GM18873 (cell line): ENCODE data around the gene GPR132.
"Not testable (repeated sequence)": the region's sequence is repeated elsewhere in the genome, so short reads cannot be mapped to it uniquely, and the experiment has no call there.

Experiments
- ATAC-seq: cut with Tn5 transposase; IDR thresholded peaks from one replicate; pipeline ENCODE4 v1.9.1; 2021; ENCODE audit warnings: mild to moderate bottlenecking, moderate library complexity, moderate number of reproducible peaks; ENCODE audit not compliant: unreplicated experiment, low FRiP score

Gene GPR132

DNA sequence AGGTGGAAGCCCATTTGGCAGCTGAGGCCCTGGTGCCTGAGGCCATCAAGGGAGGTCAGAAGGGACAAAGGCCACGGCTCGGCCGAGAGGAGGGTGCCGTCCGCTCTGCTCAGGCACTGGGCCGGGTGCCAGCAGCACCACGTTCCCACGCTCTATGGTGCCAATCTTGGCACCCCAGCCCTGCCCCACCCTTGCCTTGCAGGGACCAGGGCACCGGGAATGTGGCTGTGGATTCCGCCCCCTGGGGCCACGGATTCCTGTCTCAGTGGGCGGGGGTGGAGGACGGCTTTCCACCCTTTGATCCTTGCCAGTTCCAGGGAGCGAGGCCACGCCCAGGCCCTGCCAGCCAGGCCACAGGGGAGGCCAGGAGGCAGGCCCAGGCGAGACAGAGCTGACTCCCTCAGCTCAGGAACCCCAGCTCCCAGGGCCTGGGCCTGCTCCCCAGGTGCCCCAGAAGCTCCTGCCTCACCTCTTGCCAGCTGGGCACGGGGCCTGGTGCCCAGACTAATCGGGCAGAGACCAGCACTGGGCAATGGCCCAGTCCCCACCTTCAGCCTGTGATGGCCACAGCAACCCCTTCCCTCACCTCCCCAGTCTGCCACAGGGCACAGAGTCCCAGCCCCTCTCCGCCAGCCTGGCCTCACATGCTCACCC, 26.4 kb upstream of the GPR132 start:
- no peak for ATAC-seq

DNA sequence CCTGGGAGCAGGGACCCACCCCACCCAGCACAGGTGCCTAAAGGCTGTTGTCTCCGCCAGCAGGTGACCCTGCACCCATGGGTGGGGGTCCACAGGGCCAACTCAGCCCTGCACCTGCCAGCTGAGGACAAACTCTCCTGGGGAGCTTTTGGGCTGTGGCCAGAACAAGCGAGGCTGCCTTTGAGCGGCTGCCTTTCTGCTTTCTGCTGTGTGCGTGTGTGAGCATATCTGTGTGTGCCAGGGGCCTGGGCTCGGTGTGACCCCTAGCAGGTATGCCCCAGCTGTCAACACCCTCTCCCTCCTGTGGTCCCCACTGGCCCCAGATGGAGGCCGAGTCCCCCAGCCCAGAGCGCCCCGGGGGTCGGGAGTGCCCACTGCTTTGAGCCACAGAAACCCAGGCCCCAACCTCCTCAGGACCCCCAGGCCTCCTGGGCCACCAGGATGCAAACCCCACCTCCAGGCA, 25.9 kb upstream of the GPR132 start:
- ATAC-seq: no peak

DNA sequence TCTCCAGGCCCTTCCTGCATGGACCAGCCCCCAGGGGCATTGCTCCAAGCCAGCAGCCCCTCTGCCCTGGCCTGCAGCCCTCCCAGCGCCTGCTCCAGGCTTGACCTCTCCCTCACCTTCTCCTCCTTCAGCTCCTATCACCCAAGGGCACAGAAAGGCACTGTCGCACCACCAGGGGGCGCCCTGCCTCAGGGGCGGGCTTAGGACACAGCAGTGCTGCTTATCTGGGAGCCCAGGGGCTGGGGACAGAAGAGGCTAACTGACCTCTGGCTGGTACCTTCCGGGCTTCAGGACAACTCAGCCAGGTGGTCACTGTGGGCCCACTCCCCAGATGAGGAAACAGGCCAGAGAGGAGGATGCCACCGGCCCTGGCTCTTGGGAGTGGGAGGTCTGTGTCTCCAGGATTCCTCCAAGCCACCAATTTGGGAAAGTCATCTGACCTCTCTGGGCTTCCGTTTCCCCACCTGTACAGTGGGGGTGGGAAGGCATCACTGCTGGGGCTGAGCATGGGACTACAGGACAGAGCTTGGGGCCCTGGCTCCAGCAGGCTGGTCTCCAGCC, 25.3 kb upstream of the GPR132 start:
- no peak for ATAC-seq

DNA sequence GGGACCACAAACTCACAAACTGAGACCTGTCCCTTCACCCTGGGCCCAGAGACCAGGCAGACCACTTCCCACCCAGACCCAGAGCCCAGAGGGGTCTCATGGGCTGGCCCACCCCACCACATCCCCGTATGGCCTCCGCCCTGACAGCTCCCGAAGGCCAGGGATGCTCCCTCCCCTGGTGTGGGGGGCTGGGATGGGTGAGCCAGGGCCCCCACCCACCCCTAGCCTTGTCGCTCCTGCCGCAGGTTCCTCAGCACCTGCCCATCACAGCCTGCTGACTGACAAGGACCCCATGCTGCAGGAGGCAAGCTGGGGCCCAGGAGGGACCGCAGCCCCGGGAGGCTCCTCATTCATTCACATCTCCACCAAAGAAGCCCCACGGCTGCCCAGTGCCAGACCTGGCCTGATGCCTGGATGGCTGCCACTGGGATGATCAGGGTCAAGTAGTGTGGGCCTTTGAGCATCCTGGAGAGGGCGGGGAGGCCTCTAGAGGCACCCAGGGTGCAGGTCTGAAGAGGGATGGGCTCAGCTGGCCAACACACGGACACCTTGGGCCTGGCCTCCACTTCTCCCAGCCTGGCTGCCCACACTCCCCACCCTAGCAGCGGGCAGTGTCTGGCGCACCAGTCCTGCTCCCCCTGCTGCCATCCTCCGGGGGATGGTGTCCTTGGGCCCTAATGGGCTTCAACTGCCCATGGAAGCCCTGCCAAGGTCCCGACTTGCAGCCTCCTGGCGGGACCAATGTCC, 24.7 kb upstream of the GPR132 start:
- no peak for ATAC-seq

DNA sequence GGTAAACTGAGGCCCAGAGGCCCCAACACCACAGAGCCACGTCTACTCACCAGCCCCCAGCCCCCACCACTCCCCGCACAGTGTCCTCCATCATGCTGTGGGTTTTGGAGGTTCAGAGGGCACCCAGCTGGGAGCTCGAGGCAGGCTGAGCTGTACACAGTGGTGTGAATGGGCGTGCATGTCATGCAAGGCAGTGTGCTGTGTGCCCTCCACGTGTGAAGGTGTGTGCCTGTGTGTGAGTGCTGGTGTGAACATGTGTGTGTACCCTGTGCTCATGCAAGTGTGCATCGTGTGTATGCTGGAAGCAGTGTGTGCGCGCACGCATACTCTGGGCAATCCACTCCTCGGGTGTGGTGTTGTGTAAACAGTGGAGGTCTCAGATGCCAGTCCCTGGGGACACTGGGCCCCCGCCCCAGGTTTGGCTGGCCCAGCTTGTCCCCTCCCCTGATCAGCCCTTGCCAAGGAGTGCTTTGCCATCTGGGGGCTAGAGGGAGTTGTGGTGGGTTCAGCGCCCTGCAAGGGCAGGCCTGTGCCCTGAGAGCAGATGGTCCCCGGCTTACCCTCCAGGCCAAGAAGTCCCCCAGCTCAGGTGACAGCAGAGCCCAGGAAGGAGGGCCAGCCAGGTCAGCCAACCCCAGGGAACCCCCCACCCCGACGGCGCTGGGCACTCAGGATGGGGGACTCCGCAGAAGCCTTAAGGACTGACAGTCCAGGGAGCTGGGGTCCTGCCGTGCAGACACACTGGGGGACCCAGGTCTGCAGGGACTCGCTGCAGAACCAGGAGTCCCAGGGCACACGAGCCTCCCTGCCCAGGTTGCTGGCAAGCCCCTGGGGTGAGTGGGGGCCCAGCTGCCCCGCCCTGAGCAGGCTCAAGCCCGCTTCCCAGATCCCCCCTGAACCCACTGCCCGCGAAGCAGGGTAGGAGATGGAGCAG, 23.8 kb upstream of the GPR132 start:
- ATAC-seq: no peak

DNA sequence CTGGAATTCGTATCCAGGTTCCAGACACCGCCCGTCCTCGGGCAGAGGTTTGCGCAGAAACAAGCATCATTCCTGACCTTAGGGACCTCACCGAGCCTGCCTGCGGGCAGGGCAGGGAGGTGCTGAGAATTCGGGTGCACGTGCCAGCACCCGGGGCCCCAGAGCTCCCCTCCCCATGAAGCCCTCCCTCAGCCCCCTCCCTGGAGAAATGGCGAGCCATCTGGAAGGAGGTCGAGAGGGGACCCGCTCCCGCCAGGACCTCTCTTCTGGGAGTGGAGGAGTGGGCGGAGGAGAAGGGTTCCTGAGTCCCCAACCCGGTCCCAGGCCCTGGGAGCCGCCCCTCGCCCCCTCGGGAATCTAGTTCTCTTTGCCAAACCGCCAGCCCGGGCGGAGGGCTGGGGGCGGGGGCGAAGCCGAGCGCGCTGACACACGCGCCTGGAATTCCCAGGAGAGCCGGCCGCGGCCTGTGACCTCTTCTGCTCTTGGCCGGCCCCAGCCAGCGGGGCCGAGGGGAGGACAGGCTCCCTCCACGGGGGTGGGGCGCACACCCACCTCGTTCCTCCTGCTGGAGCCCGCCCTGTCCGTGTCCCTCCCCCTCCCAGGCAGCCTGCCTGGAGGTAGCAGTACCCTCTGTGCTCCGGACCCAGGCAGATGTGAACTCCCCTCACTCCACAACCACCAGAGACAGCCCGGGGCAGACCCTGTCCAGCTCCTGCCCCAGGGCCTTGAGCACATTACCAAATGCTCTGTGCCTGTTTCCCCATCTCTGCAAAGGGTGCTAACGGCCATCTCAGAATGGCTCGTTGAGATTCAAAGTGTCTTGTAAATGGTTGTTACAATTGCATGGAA, 23.0 kb upstream of the GPR132 start:
- ATAC-seq: no peak

DNA sequence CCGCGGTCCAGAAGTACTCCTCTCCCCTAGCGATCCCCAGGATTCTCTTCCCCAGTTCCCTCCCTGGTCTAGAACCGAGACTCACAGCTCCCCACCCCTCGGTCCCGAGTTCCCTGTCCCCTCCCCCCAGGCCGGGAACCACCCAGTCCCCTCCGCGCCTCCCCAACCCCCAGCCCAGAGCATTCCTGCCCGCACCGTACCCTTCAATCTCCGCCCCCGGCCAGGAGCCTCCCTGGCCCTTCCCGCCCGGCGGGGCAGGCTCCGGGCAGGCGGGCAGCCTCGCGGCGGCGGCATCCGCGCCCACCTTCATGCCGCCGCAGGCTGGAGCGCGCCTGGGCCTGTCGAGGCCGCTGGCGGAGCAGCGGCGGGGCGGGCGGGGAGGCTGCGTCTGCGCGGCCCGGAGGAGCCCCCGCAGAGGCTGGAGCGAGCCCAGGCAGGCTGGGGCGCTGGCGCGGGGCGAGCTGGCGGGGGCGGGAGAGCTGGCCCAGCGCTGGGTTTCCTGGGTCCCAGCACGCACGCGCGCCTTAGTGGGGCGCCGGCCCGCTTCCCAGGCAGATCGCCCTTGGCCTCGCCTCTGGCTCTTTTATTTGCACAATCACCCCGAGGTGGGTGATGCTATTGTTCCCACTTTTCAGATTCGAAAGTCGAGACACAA, 22.2 kb upstream of the GPR132 start:
- no peak for ATAC-seq

DNA sequence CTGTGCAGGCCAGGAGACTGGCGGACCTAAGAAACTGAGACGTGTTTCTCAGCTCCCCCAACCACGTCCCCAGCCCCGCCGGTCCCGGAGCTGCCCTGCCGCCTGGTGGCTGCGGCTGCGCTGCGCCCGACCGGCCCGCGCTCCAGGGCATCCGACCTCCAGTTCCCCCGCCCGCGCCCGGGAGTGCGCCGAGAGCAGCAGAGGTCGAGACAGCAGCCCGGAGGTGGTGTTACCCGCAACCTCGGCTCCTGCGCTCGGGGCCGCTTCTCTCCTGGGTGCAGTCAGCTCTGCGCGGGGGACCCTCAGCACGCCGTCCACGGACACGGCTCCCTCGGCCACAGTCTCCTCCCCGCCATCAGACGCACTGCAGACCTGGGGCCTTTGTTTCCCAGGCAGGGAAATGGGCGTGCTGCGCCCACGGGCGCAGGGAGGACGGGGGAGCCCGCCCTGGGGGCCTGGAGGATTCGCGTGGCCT, 21.6 kb upstream of the GPR132 start:
- ATAC-seq: peak; percentile 64

DNA sequence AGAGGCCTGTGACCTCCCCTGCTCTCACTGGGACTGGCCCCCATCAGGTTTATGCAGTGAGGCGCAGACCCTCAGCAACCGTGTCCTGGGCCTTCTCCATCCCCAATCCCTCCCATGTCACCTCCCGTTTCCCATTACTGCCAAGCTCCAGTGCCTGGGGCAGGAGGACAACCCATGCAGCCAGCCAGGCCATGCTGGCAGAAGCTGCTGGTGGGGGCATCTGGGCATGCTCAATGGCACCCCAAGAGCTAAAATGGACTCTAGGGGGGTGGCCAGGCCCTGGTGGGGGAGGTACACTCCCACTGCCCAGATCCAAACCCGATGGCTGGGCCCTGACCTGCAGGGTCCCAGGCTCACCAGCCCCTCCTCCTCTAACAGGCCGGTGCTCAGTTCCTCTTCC, 20.5 kb upstream of the GPR132 start:
- no peak for ATAC-seq

DNA sequence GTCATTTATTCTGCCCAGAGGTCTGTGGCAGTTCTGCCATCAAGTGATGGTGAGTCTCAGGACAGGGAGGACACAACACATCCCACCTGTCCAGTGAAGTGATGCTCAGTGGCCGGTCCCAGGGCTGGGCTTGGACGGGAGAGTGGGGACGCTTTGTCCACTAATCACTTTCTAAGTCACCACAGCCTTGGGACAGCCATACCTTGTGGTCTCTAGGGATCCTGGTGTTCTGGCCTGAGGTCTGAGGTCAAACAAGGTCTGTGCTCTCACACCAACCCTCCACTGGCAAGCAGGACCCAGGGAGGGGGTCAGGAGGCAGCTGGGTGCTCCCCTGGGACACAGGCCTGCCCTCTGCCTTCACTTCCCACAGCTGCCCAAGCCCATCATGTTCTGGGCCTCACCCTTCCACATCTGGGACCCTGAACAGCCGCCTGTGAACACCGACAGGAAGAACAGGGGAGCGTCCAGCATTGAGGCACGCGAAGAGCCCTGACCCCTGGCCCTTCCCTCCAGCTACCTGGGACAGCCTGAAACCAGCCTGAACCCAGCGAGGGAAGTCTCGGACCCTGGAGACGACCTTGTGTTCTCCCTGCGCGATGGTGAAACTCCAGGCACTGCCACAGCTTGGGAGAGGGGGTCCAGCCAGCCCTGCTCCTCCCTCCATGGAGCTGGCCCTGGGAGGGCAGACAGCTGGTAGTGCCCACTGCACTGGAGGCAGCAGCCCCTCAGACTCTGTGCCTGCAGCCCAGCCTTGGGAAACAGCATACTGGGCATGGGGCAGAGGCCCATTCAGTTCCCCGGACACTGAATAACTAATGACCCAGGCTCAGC, 19.7 kb upstream of the GPR132 start:
- no peak for ATAC-seq

DNA sequence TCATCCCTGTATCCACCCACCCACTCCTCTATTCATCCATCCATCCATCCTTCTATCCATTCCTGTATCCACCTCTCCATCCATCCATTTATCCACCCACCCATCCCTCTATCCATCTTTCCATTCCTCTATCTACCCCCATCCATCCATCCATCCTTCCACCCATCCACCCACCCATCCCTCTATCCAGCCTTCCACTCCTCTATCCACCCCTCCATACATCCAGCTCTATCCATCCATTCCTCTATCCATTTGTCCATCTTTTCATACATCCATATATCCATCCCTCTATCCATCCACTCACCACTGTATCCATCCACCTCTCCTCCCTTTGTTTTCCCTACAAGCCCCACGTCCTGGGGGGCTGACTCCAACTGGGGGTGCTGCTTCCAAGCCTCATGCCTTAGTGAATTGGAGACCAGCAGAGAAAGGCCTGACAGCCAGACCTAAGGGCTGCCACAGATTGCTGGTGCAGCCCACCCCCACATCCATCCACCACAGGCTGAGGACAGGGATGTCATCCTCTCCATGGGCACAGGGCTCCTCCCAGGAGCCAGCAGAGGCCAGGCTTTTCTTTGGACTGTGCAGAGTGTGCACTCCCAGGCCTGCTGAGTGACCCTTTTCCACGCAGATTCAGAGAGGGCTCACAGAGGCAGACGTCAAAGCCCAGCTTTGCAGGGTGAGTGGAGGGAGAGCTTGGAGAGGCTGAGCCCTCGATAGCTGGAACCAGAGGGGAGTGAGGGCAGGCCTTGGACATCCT, 18.9 kb upstream of the GPR132 start:
- ATAC-seq: no peak

DNA sequence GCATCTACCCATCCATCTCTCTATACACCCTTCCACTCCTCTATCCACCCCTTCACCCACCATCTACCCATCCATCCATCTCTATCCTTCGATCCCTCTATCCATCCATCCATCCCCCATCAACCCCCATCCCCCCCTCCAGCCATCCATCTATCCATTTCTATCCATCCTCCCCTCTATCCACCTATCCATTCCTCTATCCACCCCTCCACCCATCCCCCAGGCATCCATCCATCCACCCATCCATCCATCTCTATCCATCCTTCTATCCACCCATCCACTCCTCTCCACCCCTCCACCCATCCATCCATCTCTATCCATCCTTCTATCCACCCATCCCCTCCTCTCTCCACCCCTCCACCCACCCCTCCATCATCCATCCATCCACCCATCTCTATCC, 17.5 kb upstream of the GPR132 start:
- ATAC-seq: no peak

DNA sequence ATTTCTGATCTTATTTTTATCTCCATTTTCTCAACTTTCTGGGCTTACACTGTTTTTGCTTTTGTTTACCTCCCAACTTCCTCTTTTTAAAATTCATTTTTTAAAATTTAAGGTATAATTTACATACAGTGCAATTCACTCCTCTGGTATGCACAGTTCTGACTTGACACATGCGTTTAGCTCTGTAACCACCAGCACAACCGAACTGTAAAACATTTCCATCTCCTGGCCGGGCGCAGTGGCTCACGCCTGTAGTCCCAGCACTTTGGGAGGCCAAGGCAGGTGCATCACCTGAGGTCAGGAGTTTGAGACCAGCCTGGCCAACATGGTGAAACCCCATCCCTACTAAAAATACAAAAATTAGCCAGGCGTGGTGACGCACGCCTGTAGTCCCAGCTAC, 16.2 kb upstream of the GPR132 start:
- ATAC-seq: not testable (repeated sequence)

DNA sequence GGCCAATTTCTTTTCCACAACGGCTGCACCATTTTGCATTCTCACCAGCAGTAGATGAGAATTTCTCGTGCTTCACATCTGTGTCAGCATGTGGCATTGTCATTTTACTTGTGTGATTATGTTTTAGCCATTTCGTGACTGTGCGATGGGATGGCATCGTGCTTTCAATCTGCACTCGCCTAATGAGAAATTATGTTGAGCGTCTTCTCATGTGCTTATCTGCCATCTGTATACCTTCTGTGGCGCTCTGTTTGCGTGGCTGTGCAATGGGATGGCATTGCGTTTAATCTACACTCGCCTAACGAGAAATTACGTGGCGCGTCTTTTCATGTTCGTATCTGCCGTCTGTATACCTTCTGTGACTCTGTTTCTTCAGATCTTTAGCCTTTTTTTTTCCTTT, 14.9 kb upstream of the GPR132 start:
- no peak for ATAC-seq

DNA sequence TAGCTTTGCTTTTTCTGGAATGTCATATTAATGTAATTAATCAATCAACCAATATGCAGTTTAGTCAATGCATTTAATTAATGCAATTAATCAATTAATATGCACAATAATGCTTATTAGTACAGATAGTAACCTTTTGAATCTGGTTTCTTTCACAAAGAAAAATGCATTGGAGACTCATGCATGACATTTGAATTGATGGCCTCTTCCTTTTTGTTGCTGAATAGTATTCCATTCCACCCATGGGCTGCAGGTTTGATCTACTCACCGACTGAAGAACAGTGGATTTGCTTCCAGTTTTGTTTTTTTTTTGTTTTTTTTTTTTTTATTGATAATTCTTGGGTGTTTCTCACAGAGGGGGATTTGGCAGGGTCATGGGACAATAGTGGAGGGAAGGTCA, 13.1 kb upstream of the GPR132 start:
- ATAC-seq: no peak

DNA sequence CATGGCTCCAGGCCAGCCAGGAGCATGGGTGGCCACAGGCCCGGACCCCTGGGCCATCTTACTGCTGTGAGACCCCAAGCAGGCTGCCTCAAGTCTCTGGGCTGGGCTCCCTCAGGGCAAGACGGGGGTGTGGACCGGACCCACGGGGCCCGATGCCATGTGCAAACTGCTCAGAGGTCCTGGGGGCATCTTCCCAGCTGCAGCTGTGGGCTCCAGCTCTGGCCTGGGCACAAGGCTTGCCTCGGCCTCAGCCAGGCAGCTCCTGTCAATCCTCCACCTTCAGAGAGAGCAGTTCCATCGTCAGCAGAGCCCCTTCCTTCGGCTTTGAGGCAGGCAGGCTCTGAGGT, 12.4 kb upstream of the GPR132 start:
- ATAC-seq: no peak

DNA sequence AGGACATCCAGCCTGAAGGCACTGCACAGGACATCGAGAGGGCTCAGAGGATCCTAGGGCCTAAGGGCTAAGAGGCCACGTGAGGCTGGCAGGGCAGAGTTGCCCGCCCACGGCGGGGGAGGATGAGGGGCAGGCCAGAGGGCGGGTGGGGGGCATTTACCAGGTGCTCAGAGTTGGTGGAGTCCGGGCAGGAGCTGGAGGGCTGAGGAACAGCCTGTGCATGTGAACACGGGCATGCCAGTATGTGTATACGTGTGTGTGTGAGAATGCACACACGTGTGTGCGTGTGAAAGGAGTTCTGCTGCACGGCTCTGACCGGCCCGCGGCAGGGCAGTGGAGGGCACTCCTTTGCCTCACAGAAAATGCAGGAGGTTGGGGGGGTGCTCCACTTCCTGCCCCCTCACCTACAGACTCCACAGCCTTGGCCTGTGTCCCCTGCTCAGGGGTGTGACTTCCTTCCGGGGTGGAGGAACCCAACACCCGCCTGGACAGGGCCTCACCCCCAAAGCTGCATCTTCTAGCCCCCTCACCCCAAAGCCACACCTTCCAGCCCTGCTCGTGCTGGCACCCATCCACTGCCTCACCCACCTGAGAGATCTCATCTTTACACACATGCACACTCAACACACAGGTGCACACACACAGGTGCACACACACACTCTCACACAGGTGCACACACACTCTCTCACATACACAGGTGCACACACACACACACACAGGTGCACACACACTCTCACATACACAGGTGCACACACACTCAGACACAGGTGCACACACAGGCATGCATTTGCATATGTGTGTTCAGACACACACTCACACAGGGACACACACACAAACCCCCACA, 11.8 kb upstream of the GPR132 start:
- no peak for ATAC-seq
